Spleen (tissue), 11 donors: ENCODE results near the gene PRPH2. TPM values are rescaled to one million over a fixed set of nuclear protein-coding genes. Genes with fewer than 3 reads are reported as not detected.
A peak's percentile ranks its signal among the peaks of the same experiment; 100 is the strongest.

Experiments
- DNase-seq: peaks from one replicate; pipeline ENCODE4 v3.0.0-alpha.2; 2020
- H3K27ac ChIP-seq, 8 donors: fragments of 200-600 bp; sonication (generic) in 7 of 8; 1 replicate in 4 of 8; 2 replicates in 4 of 8; pipeline versions ENCODE4 v1.5.0 to v1.8.0; 2016 to 2021; ENCODE audit warnings: inconsistent platforms in 4 of 8, mild to moderate bottlenecking in 4 of 8, moderate library complexity in 1 of 8
- H3K27me3 ChIP-seq, 7 donors: fragments of 200-600 bp; sonication (generic) in 6 of 7; replicated peaks in 1 of 7; 1 replicate in 4 of 7; 2 replicates in 3 of 7; pipeline versions ENCODE4 v1.5.0 to v1.8.0; 2016 to 2021; ENCODE audit warnings: inconsistent platforms in 3 of 7, mild to moderate bottlenecking in 1 of 7
- H3K36me3 ChIP-seq, 6 donors: fragments of 200-600 bp; sonication (generic) in 5 of 6; 1 replicate in 4 of 6; 2 replicates in 2 of 6; pipeline versions ENCODE4 v1.5.0 to v1.8.0; 2016 to 2021; ENCODE audit warnings: inconsistent platforms in 2 of 6
- H3K4me1 ChIP-seq, 6 donors: fragments of 200-600 bp; sonication (generic) in 5 of 6; 1 replicate in 3 of 6; 2 replicates in 3 of 6; pipeline versions ENCODE4 v1.5.0 to v1.8.0; 2016 to 2021; ENCODE audit warnings: inconsistent platforms in 3 of 6
- H3K4me3 ChIP-seq, 8 donors: fragments of 200-600 bp; sonication (generic) in 7 of 8; 1 replicate in 4 of 8; 2 replicates in 4 of 8; pipeline versions ENCODE4 v1.5.0 to v1.8.0; 2016 to 2021; ENCODE audit warnings: inconsistent platforms in 4 of 8, mild to moderate bottlenecking in 4 of 8, moderate library complexity in 2 of 8
- H3K9me3 ChIP-seq, 8 donors: fragments of 200-600 bp; sonication (generic) in 7 of 8; 1 replicate in 4 of 8; 2 replicates in 4 of 8; pipeline versions ENCODE4 v1.5.0 to v1.8.0; 2016 to 2021; ENCODE audit warnings: inconsistent platforms in 4 of 8
- CTCF ChIP-seq, 11 experiments: fragments of 200-600 bp in 7 of 11; fragments of 450-650 bp in 4 of 11; sonication (generic) in 4 of 11; IDR thresholded peaks in 8 of 11; conservative IDR thresholded peaks in 3 of 11; 1 replicate in 7 of 11; 2 replicates in 4 of 11; pipeline versions ENCODE4 v1.4.0 to v1.8.0; 2016 to 2021; ENCODE audit warnings: antibody characterized with exemption in 11 of 11, inconsistent platforms in 4 of 11, mild to moderate bottlenecking in 1 of 11
- POLR2A ChIP-seq, 3 donors: fragments of 450-650 bp; IDR thresholded peaks; one replicate each; pipeline ENCODE4 v1.5.1; 2017; ENCODE audit warnings: antibody characterized with exemption in 3 of 3, mild to moderate bottlenecking in 1 of 3
- POLR2AphosphoS5 ChIP-seq, 3 donors: sonication (generic); formaldehyde crosslinking; IDR thresholded peaks; one replicate each; pipeline ENCODE4 v1.5.1; 2017; ENCODE audit warnings: antibody characterized with exemption in 3 of 3
- WGBS, 5 donors: extraction: QIAGEN DNeasy Blood & Tissue Kit in 3 of 5; methylation state at CpG; one replicate each; pipeline versions ENCODE4 v1.1.5 to v1.1.7; 2013 to 2018; 5-methylcytosine and 5-hydroxymethylcytosine counted together
- intact Hi-C: fragments of 100-400 bp; cut with DNase I; formaldehyde crosslinking; loops from one replicate; pipeline ENCODE4 v1.15.0; 2023; ENCODE audit warnings: low total_unique reads
- polyA plus RNA-seq, 3 donors: library from polyadenylated mRNA; stranded (reverse); fragments of 200-250 nt; gene quantifications; one replicate each; pipeline ENCODE4 v1.2.1, GENCODE V29; 2013
- total RNA-seq, 7 donors: library from RNA; depleted of rRNA in 3 of 7; stranded (reverse); fragments of >200 nt in 3 of 7; fragmentation: NEBNext Ultra II Directional in 4 of 7; extraction: Animal tissue kit (Norgen Biotek cat#: 25700) in 4 of 7; gene quantifications; one replicate each; pipeline versions ENCODE4 v1.1.0 to v1.2.1, GENCODE V29; 2016 to 2021
- donor health status: healthy with polysubstance abuse.
- donor health status: DM: no; HTN: no; CAD: no; lungs with moderate emphysema.
- donor health status: DM: no; HTN: no; CAD: no.
- donor health status: Bipolar disorder and iron deficiency.
- donor health status: healthy.
- donor health status: DM: no; HTN: no; CAD: no.
- donor health status: DM: yes; HTN: yes; CAD: no.

PRPH2 gene
- total and polyA plus RNA-seq, 10 donors, result 0.27 to 1.8 (median 0.73) TPM

- no peak for TF ChIP-seq CTCF (IDR thresholded peaks at IDR 0.05 in 8 of 11, conservative IDR thresholded peaks at IDR 0.05 in 3 of 11)
- no peak for TF ChIP-seq POLR2A (IDR thresholded peaks at IDR 0.05)
- TF ChIP-seq POLR2AphosphoS5 (IDR thresholded peaks at IDR 0.05), result no peak
- Histone ChIP-seq H3K27ac (no peak overlapping the region), H3K9me3 (no peaks in the 10 kb centered on the region), H3K4me1 (no peaks in the 10 kb centered on the region), H3K36me3 (peaks cover 0 to 48% (median 5%) of the 10 kb centered on the region in 6 donors), H3K4me3 (no peak overlapping the region), H3K27me3 (no peaks in the 10 kb centered on the region)
- intact Hi-C loops, result no loop called here
- 85 to 93% (median 90%) methylated on average over 8 of the region's 8 CpGs for WGBS, 5 donors
- DNase-seq, result no peak
Measured at GRCh38 chr6:42761287-42762067, 39.1 kb upstream of the PRPH2 start.

GRCh38 chr6:42758756-42759430 lies 36.5 kb upstream of the PRPH2 start:
- H3K27me3 ChIP-seq, result no peaks in the 10 kb centered on the region
- TF ChIP-seq POLR2A (IDR thresholded peaks at IDR 0.05) (no peak), CTCF (IDR thresholded peaks at IDR 0.05 in 8 of 11, conservative IDR thresholded peaks at IDR 0.05 in 3 of 11) (no peak), POLR2AphosphoS5 (IDR thresholded peaks at IDR 0.05) (no peak)
- no peak overlapping the region for H3K27ac ChIP-seq
- H3K4me3 ChIP-seq, result no peak overlapping the region
- WGBS, 5 donors, result 88 to 97% (median 91%) methylated on average over 3 of the region's 3 CpGs
- H3K9me3 ChIP-seq, result no peaks in the 10 kb centered on the region
- DNase-seq, result peak; percentile 8
- no peaks in the 10 kb centered on the region for H3K4me1 ChIP-seq
- H3K36me3 ChIP-seq, result peaks cover 0 to 37% (median 5%) of the 10 kb centered on the region in 6 donors
- intact Hi-C loops, result no loop called here

DNA sequence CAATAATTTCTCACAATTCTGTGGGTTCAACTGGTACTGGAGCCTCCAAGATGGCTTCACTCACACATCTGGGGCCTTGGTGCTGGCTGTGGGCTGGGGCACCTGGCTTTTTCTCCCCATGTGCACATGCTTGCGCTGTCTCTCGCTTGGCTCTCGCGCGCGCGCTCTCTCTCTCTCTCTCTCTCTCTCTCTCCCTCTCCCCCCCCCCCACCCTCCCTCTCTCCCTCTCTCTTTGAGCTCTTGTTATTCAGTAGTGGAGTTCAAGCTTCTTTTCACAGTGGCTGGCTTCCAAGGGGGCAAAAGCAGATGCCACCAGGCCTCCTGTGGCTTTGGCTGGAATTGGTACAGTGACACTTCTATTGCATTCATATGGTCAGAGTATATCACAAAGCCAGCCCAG lies 34.3 kb upstream of the PRPH2 start:
- WGBS, 5 donors, result 95 to 99% (median 97%) methylated on average over 7 of the region's 7 CpGs
- DNase-seq, result peak; percentile 18
- peaks cover 0 to 40% (median 5%) of the 10 kb centered on the region in 6 donors for H3K36me3 ChIP-seq
- TF ChIP-seq POLR2AphosphoS5 (IDR thresholded peaks at IDR 0.05) (no peak), CTCF (IDR thresholded peaks at IDR 0.05 in 8 of 11, conservative IDR thresholded peaks at IDR 0.05 in 3 of 11) (no peak), POLR2A (IDR thresholded peaks at IDR 0.05) (no peak)
- peaks cover 0 to 8% (median 0%) of the 10 kb centered on the region in 6 donors for H3K4me1 ChIP-seq
- H3K4me3 ChIP-seq, result no peak overlapping the region
- H3K27ac ChIP-seq, result no peak overlapping the region
- no peaks in the 10 kb centered on the region for H3K9me3 ChIP-seq
- intact Hi-C loops, result no loop called here
- no peaks in the 10 kb centered on the region for H3K27me3 ChIP-seq

GRCh38 chr6:42754759-42755158 lies 32.4 kb upstream of the PRPH2 start:
- H3K27me3 ChIP-seq, result no peaks in the 10 kb centered on the region
- H3K27ac ChIP-seq, result no peak overlapping the region
- intact Hi-C loops, result no loop called here
- H3K4me3 ChIP-seq, result no peak overlapping the region
- H3K9me3 ChIP-seq, result no peaks in the 10 kb centered on the region
- peaks cover 0 to 26% (median 2%) of the 10 kb centered on the region in 6 donors for H3K4me1 ChIP-seq
- peaks cover 0 to 20% (median 4%) of the 10 kb centered on the region in 6 donors for H3K36me3 ChIP-seq
- TF ChIP-seq POLR2A (IDR thresholded peaks at IDR 0.05) (no peak), CTCF (IDR thresholded peaks at IDR 0.05 in 8 of 11, conservative IDR thresholded peaks at IDR 0.05 in 3 of 11) (no peak), POLR2AphosphoS5 (IDR thresholded peaks at IDR 0.05) (no peak)
- DNase-seq, result no peak
- WGBS, 5 donors, result 90 to 95% (median 93%) methylated on average over 5 of the region's 5 CpGs
